Large intestine (tissue), 12 donors: ENCODE results near the gene FOXQ1. TPM values are rescaled to one million over a fixed set of nuclear protein-coding genes. Genes with fewer than 3 reads are reported as not detected.
A peak's percentile ranks its signal among the peaks of the same experiment; 100 is the strongest.

ENCODE experiments used
- DNase-seq, 2 donors: peaks; one replicate each; pipeline versions ENCODE4 v3.0.0 to v3.0.0-alpha.2; 2013
- H3K27ac ChIP-seq: one replicate; pipeline ENCODE4 v1.5.1; 2013; ENCODE audit warnings: low read length
- H3K27me3 ChIP-seq: 2 replicates; pipeline ENCODE4 v1.6.1; 2013; ENCODE audit warnings: low read length; ENCODE audit not compliant: control insufficient read depth, insufficient read depth
- H3K36me3 ChIP-seq: 2 replicates; pipeline ENCODE4 v1.6.1; 2013; ENCODE audit warnings: low read length; ENCODE audit not compliant: control insufficient read depth, insufficient read depth
- H3K4me1 ChIP-seq: one replicate; pipeline ENCODE4 v1.6.1; 2013; ENCODE audit warnings: low read length; ENCODE audit not compliant: control insufficient read depth, insufficient read depth
- H3K4me3 ChIP-seq: one replicate; pipeline ENCODE4 v1.5.1; 2013; ENCODE audit warnings: low read length
- H3K9me3 ChIP-seq: one replicate; pipeline ENCODE4 v1.6.1; 2013; ENCODE audit warnings: mild to moderate bottlenecking, low read depth, low read length, moderate library complexity; ENCODE audit not compliant: control insufficient read depth
- WGBS: methylation state at CpG from one replicate; pipeline ENCODE4 v1.1.5; 2013; ENCODE audit warnings: low lambda C conversion rate; ENCODE audit not compliant: insufficient coverage; 5-methylcytosine and 5-hydroxymethylcytosine counted together
- long read RNA-seq, 11 donors: transcript quantifications; one replicate each; lab custom pipeline, GENCODE V29; 2026
- polyA plus RNA-seq: library from polyadenylated mRNA; unstranded; fragments of 120-200 nt; gene quantifications from one replicate; pipeline ENCODE4 v1.2.1, GENCODE V29; 2013

The FOXQ1 gene, protein sequence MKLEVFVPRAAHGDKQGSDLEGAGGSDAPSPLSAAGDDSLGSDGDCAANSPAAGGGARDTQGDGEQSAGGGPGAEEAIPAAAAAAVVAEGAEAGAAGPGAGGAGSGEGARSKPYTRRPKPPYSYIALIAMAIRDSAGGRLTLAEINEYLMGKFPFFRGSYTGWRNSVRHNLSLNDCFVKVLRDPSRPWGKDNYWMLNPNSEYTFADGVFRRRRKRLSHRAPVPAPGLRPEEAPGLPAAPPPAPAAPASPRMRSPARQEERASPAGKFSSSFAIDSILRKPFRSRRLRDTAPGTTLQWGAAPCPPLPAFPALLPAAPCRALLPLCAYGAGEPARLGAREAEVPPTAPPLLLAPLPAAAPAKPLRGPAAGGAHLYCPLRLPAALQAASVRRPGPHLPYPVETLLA
- 4.9 TPM for polyA plus RNA-seq
- long read RNA-seq, donor 1, partial matches to known transcripts: 0 of 1 reads
- long read RNA-seq, donor 1, other reads (novel, unspliced or antisense): 0 of 1 reads
- long read RNA-seq, donor 2, partial matches to known transcripts: 0 of 3 reads
- long read RNA-seq, donor 2, other reads (novel, unspliced or antisense): 0 of 3 reads
- long read RNA-seq, donor 3, transcript FOXQ1-201 (1 exons, 2,309 nt): major isoform, 5 of 5 reads
- long read RNA-seq, donor 3, partial matches to known transcripts: 0 of 5 reads
- long read RNA-seq, donor 3, other reads (novel, unspliced or antisense): 0 of 5 reads
- long read RNA-seq, donor 4: 0 reads
- long read RNA-seq, donor 5: 0 reads
- long read RNA-seq, donor 6, partial matches to known transcripts: 0 of 3 reads
- long read RNA-seq, donor 6, other reads (novel, unspliced or antisense): 0 of 3 reads
- long read RNA-seq, donor 7, transcript FOXQ1-201 (1 exons, 2,309 nt): major isoform, 6 of 6 reads
- long read RNA-seq, donor 7, partial matches to known transcripts: 0 of 6 reads
- long read RNA-seq, donor 7, other reads (novel, unspliced or antisense): 0 of 6 reads
- long read RNA-seq, donor 8, partial matches to known transcripts: 0 of 4 reads
- long read RNA-seq, donor 8, other reads (novel, unspliced or antisense): 0 of 4 reads
- long read RNA-seq, donor 9, partial matches to known transcripts: 0 of 3 reads
- long read RNA-seq, donor 9, other reads (novel, unspliced or antisense): 0 of 3 reads
- long read RNA-seq, donor 10, transcript FOXQ1-201 (1 exons, 2,309 nt): major isoform, 6 of 6 reads
- long read RNA-seq, donor 10, partial matches to known transcripts: 0 of 6 reads
- long read RNA-seq, donor 10, other reads (novel, unspliced or antisense): 0 of 6 reads
- long read RNA-seq, donor 11, partial matches to known transcripts: 0 of 3 reads
- long read RNA-seq, donor 11, other reads (novel, unspliced or antisense): 0 of 3 reads

DNA sequence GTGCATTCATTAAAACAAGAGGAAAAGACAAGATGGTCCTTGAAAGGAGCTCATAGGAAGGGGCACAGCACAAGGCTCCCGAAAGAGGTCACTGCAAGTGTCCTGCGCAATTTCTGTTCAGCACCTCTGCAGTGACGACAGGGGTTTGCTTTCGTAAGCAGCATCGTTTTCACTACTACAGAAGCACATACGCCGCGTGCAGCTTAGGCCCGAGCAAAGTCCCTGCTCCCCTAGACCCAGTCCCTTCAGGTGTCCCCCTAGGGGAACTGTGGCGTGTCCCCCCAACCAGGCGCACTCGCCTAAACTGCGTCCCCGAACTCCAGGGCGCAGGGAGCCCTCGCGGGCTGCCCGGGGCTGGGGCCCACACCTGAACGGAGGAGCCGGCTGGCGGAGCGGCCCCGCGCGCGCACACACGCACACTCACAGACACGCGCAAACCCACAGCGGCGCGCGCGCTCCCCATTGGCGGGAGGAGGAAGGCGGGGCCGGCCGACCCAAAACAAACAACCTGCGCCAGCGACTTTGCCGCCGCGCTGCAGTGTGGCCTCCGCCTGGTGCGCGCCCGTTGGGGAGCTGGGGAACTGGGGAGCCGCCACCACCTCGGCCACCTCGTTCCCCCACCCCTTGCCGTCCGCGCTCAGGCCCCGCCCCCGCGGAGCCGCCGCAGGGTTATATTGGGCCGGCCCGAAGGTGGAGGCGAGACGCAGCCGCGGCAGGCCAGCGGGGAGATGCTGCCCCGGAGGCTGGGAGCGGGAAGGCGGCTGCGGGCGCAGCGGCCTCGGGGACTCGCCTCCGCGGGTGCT, at the start of gene FOXQ1:
TSS of gene FOXQ1 (plus strand) at position 699 of the 803 bp plus-strand sequence. CDS start 607 bp downstream, outside the sequence.
- peak in 1 of 2 donors; percentile 89 for DNase-seq
- peaks cover 62% of the 10 kb centered on the region for H3K27me3 ChIP-seq
- no peaks in the 10 kb centered on the region for H3K9me3 ChIP-seq
- WGBS: no CpG with 5 or more reads among the region's 75 CpGs
- no peaks in the 10 kb centered on the region for H3K36me3 ChIP-seq
- peaks cover 15% of the 10 kb centered on the region for H3K4me1 ChIP-seq
- peak within 1 kb of the TSS; percentile 50 for H3K4me3 ChIP-seq
- peak within 1 kb of the TSS; percentile 80 for H3K27ac ChIP-seq

DNA sequence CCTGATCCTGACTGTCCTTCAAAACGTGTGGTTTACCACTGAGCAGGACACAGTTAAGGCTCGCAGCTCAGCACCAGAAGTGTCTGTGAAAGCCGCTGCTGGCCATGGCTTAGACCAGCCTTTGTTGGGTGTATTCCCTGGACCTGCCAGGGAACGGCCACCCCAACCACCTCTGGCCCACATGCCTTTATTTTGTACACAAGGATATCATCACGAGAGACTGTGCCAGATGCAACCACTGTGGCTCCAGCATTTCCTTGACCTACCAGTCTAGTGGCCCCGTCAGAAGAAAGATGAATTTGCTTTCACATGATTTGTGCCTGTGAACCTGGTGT, 49.2 kb upstream of the FOXQ1 start:
- WGBS: no CpG with 5 or more reads among the region's 6 CpGs
- H3K9me3 ChIP-seq: no peaks in the 10 kb centered on the region
- no peak for DNase-seq
- H3K27ac ChIP-seq: no peak overlapping the region
- H3K4me3 ChIP-seq: no peak overlapping the region
- no peaks in the 10 kb centered on the region for H3K36me3 ChIP-seq
- no peaks in the 10 kb centered on the region for H3K27me3 ChIP-seq
- H3K4me1 ChIP-seq: peaks cover 10% of the 10 kb centered on the region

DNA sequence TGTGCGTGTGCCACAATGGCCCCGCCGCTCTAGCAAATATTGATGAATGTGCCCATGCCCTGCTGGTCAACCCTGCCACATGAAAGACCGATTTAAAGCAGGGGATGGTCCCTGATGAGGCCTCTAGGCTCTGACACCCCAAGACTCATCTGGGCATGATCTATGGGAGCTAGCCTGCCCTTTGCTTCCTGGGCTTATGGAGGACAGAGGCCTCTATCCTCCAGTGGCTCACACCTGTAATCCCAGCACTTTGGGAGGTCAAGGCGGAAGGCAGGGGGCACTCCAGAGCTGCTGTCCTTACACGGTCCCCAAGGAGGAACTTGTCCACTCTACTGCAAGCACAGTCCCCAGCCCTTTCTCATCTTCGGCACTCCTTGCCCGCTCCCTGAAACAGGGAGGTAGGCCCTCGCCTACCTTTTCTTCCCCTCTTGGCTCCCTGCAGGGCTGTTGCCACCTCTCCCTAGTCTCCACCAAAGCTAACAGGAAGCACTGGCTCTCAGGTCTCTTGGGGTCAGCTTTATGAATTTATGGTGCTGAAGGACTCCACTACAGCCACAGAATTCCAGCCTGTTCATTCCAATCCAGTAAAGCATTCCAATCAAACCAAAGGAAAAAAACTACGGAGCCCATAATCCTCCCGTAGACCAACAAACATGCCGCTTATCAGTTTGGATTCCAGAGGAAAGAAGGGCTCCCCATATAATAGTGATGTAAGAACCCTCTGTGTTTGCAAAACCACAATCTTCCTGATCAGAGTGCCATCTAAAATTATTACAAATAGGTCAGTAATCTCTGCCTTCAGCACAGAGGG, 48.7 kb upstream of the FOXQ1 start:
- H3K27ac ChIP-seq: no peak overlapping the region
- no peaks in the 10 kb centered on the region for H3K27me3 ChIP-seq
- no peaks in the 10 kb centered on the region for H3K9me3 ChIP-seq
- no peak overlapping the region for H3K4me3 ChIP-seq
- H3K36me3 ChIP-seq: no peaks in the 10 kb centered on the region
- H3K4me1 ChIP-seq: peaks cover 10% of the 10 kb centered on the region
- peak in 1 of 2 donors; percentile 36 for DNase-seq
- 19% methylated on average over 3 of the region's 12 CpGs for WGBS

DNA sequence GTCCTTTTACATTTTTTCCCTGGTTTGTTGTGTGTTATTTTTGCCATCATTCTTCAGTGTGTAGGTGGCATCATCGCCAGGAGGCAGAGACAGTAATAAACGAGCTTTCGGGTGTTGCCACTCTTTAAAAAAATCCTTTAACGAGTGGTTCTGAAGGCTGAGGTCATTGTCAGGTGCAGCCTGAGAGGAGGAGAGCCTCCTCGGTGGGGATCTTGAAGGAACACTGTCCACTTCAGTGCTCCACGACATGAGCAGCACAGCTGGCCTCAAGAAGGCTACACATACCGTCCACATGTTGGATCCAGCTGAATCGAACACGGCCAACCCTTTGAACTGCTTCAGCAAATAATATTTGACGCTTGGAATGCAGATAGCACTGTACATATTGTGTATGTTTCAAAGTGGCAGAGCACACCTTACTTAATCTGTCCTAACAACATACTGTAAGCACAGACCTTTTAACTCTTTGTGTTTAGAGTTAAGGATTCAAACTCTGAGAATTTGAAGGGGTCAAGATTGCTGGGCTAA, 48.0 kb upstream of the FOXQ1 start:
- DNase-seq: peak in 1 of 2 donors; percentile 36
- Histone ChIP-seq H3K36me3 (no peaks in the 10 kb centered on the region), H3K27ac (no peak overlapping the region), H3K4me1 (peaks cover 10% of the 10 kb centered on the region), H3K27me3 (no peaks in the 10 kb centered on the region), H3K9me3 (no peaks in the 10 kb centered on the region), H3K4me3 (no peak overlapping the region)
- WGBS: no CpG with 5 or more reads among the region's 10 CpGs

DNA sequence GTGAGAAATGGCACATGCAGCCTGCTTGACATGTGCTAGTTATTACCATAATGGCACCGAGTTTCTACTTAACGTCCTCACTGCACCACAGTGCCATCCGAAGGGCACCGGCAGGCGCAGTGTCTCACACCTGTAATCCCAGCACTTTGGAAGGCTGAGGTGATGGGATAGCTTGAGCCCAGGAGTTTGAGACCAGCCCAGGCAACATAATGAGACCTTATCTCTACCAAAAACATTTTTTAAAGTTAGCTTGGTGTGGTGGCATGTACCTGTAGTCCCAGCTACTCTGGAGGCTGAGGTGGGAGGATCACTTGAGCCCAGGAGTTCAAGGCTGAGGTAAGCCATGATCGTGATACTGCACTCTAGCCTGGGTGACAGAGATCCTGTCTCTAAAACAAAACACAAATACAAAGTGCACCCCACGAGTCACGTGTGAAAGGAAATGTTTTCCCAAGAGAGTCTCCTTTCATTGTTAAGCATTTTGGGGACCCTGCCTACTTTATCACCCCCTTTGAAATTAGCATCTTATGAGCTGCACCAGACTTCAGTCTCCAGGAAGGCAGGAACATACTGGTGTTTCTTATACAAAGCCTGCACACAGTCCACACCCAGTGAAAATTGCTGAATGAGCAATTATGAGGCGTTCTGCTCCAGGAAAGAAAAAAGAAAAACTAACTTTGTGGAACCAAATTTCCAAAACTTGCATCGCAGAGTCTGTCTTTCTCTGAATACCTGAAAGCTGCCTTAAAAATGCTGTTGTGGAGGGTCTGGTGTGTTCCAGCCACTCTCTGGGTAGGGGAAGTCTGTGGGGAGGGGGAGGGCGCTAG, 47.1 kb upstream of the FOXQ1 start:
- no peak for DNase-seq
- no peak overlapping the region for H3K4me3 ChIP-seq
- peaks cover 10% of the 10 kb centered on the region for H3K4me1 ChIP-seq
- H3K27me3 ChIP-seq: no peaks in the 10 kb centered on the region
- WGBS: 87% methylated on average over 3 of the region's 11 CpGs
- H3K27ac ChIP-seq: no peak overlapping the region
- H3K9me3 ChIP-seq: no peaks in the 10 kb centered on the region
- H3K36me3 ChIP-seq: no peaks in the 10 kb centered on the region

DNA sequence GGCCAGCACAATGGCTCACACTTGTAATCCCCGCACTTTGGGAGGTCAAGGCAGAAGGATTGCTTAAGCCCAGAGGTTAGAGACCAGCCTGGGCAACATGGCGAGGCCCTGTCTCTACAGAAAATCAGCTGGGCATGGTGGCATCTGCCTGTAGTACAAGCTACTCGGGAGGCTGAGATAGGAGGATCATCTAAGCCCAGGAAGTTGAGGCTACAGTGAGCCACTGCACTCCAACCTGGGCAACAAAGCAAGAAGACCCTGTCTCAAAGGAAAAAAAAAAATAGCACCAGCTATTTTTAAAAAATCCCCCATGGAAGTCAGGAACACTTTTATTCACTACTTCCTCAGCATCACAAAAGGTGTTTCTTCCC, 45.2 kb upstream of the FOXQ1 start:
- Histone ChIP-seq H3K27ac (no peak overlapping the region), H3K27me3 (no peaks in the 10 kb centered on the region), H3K4me3 (no peak overlapping the region), H3K4me1 (peaks cover 10% of the 10 kb centered on the region), H3K9me3 (no peaks in the 10 kb centered on the region), H3K36me3 (no peaks in the 10 kb centered on the region)
- WGBS: no CpG with 5 or more reads among the region's 3 CpGs
- no peak for DNase-seq

DNA sequence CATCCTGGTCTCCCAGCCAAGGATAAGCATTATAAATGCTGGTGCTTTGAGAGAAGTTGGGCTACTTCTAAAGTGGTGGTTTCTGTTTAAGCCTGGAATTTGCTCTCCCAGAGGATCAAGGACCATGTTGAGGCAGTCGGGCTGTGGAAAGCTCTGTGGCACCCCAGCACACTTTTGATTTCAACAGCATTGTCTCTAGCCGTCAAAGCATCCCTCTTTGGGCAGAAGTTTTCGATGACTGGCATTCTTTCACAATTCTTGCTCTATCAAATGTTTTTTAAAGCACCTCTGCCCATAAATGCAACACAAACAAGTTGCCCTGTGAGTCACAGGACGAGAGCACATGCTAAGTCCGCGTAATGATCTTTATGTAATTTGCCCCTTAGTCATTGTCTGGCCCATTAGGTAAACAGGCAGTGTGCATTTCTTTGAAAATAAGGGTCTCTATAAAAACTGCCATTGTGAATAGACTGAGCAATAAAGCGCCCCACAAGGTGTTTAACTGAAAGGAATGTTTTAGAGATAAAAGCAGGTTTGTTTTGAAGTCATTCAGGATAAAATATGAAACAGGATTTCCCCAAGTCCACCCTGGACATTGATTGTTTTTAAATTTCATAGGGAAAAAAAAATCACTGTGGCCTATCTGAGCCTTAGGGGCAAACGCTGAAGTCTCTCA, 44.7 kb upstream of the FOXQ1 start:
- 27% methylated on average over 3 of the region's 8 CpGs for WGBS
- Histone ChIP-seq H3K4me1 (peaks cover 10% of the 10 kb centered on the region), H3K27me3 (no peaks in the 10 kb centered on the region), H3K36me3 (no peaks in the 10 kb centered on the region), H3K9me3 (peaks cover 2% of the 10 kb centered on the region), H3K27ac (no peak overlapping the region), H3K4me3 (no peak overlapping the region)
- DNase-seq: peak; percentile 61 to 83
